Right renal cortex interstitium (tissue), 3 donors: ENCODE results near the gene TMEM258. TPM values are rescaled to one million over a fixed set of nuclear protein-coding genes. Genes with fewer than 3 reads are reported as not detected.

Source experiments
- DNase-seq, 3 donors: peaks; one replicate each; pipeline ENCODE4 v3.0.0-alpha.2; 2013; ENCODE audit warnings: low read depth in 3 of 3, low spot score in 2 of 3
- polyA plus RNA-seq, 3 donors: library from polyadenylated mRNA; unstranded; fragments of 120-200 nt; gene quantifications; one replicate each; pipeline ENCODE4 v1.2.1, GENCODE V29; 2013; ENCODE audit not compliant: insufficient read length in 3 of 3

TMEM258 gene
- polyA plus RNA-seq, 3 donors, result 157 to 206 (median 192) TPM

- no peak for DNase-seq
Measured at GRCh38 chr11:61826930-61827570, 34.7 kb upstream of the TMEM258 start.

GRCh38 chr11:61820174-61820573, 27.8 kb upstream of the TMEM258 start:
- DNase-seq, result no peak

GRCh38 chr11:61817471-61818202, 25.2 kb upstream of the TMEM258 start:
- no peak for DNase-seq

- DNase-seq, result peak in 1 of 3 donors; percentile 87
Measured at GRCh38 chr11:61816736-61817455, 24.5 kb upstream of the TMEM258 start, which contains the start of gene FADS1. Gene FADS1, minus strand, starts transcription at chr11:61817003. Its CDS starts 74 bp downstream, at chr11:61816929.

GRCh38 chr11:61815790-61816735, 23.7 kb upstream of the TMEM258 start:
- DNase-seq, result peak in 1 of 3 donors; percentile 50

GRCh38 chr11:61814958-61815789, 22.8 kb upstream of the TMEM258 start:
- DNase-seq, result peak in 1 of 3 donors; percentile 87

- no peak for DNase-seq
Measured at GRCh38 chr11:61814247-61814957, 22.0 kb upstream of the TMEM258 start.

GRCh38 chr11:61812736-61813411, 20.5 kb upstream of the TMEM258 start:
- no peak for DNase-seq

GRCh38 chr11:61811831-61812230, 19.4 kb upstream of the TMEM258 start:
- DNase-seq, result no peak

GRCh38 chr11:61810671-61811175, 18.3 kb upstream of the TMEM258 start:
- no peak for DNase-seq

GRCh38 chr11:61806785-61807184, 14.4 kb upstream of the TMEM258 start:
- no peak for DNase-seq

- no peak for DNase-seq
Measured at GRCh38 chr11:61805146-61805545, 12.7 kb upstream of the TMEM258 start.

- no peak for DNase-seq
Measured at GRCh38 chr11:61803889-61804647, 11.7 kb upstream of the TMEM258 start.

GRCh38 chr11:61802605-61803004, 10.2 kb upstream of the TMEM258 start:
- DNase-seq, result no peak

- DNase-seq, result no peak
Measured at GRCh38 chr11:61800331-61801281, 8.2 kb upstream of the TMEM258 start.

- DNase-seq, result no peak
Measured at GRCh38 chr11:61799665-61800284, 7.4 kb upstream of the TMEM258 start.
